Mesodermal cell (in vitro differentiated cells): ENCODE data around the gene TET3.

Experiments used
- H3K27ac ChIP-seq: 2 replicates; pipeline ENCODE4 v1.7.0; 2013; ENCODE audit warnings: mild to moderate bottlenecking, low read depth, low read length, moderate library complexity; ENCODE audit not compliant: severe bottlenecking
- H3K36me3 ChIP-seq: 2 replicates; pipeline ENCODE4 v1.7.1; 2013; ENCODE audit warnings: mild to moderate bottlenecking, low read length, moderate library complexity; ENCODE audit not compliant: control insufficient read depth, insufficient read depth
- H3K4me1 ChIP-seq: one replicate; pipeline ENCODE4 v1.7.1; 2013; ENCODE audit warnings: mild to moderate bottlenecking, low read length; ENCODE audit not compliant: insufficient read depth, control insufficient read depth, poor library complexity, severe bottlenecking
- H3K4me3 ChIP-seq: 2 replicates; pipeline ENCODE4 v1.7.0; 2013; ENCODE audit warnings: low read length, control low read depth, mild to moderate bottlenecking; ENCODE audit not compliant: insufficient read depth, poor library complexity, severe bottlenecking; ENCODE audit errors: extremely low read depth
- H3K9me3 ChIP-seq: 2 replicates; pipeline ENCODE4 v1.7.1; 2013; ENCODE audit warnings: mild to moderate bottlenecking, low read length, moderate library complexity; ENCODE audit not compliant: control insufficient read depth
- WGBS, 2 experiments: methylation state at CpG; one replicate each; pipeline ENCODE4 v1.1.5; 2013; ENCODE audit warnings: missing lambda C conversion rate in 2 of 2; ENCODE audit not compliant: insufficient coverage in 2 of 2; 5-methylcytosine and 5-hydroxymethylcytosine counted together

The TET3 gene

GRCh38 chr2:74007121-74007520 is 22.4 kb downstream of the TET3 start:
- peaks cover 39% of the 10 kb centered on the region for H3K4me1 ChIP-seq

GRCh38 chr2:74007711-74008110 is 23.0 kb downstream of the TET3 start:
- H3K27ac ChIP-seq, result no peak overlapping the region
- H3K9me3 ChIP-seq, result no peaks in the 10 kb centered on the region
- peaks cover 39% of the 10 kb centered on the region for H3K4me1 ChIP-seq
- no peak overlapping the region for H3K4me3 ChIP-seq
- WGBS, 2 experiments, result 96 to 98% methylated on average over 3 to 4 of the region's 5 CpGs
- H3K36me3 ChIP-seq, result peaks cover 52% of the 10 kb centered on the region

More at GRCh38 chr2:74007121-74007520, 22.4 kb downstream of the TET3 start:
- Histone ChIP-seq H3K4me3 (no peak overlapping the region), H3K27ac (no peak overlapping the region), H3K36me3 (peaks cover 47% of the 10 kb centered on the region), H3K9me3 (no peaks in the 10 kb centered on the region)
- 79 to 86% methylated on average over 2 to 4 of the region's 4 CpGs for WGBS, 2 experiments

DNA sequence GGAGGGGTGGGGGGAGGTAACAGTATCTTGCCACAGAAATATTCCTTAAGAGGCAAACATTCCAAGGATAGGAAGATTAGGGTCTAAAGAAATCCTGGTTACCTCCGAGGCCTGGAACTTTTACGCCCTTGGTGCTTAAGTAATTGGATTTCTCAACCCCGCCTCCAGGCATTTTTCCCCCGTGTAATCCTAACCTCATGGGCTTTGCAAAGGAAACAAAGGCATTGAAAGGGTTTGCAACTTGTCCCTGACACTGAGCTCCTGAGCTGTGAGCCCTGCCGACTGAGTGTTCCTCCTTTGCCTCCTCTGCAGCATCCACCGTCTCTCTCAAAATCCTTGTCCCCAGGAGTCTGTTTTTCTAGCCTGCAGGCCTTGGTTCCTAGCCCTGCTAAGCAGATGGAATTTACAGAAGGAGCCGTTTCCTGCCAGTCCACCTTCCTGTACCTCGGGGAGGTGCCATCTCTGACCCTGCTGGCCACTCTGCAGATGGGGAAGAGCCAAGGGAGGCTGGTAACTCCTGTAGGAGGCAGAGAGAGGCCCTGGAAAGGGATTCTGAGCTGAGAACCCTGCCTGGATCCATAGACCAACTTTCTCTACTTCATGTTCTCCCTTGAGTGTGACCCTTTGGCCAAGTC is 24.2 kb downstream of the TET3 start:
- no peak overlapping the region for H3K4me3 ChIP-seq
- no peaks in the 10 kb centered on the region for H3K9me3 ChIP-seq
- no peak overlapping the region for H3K27ac ChIP-seq
- peaks cover 38% of the 10 kb centered on the region for H3K4me1 ChIP-seq
- WGBS, 2 experiments, result 39 to 47% methylated on average over 8 of the region's 8 CpGs
- H3K36me3 ChIP-seq, result peaks cover 57% of the 10 kb centered on the region

GRCh38 chr2:74009577-74009976 is 24.9 kb downstream of the TET3 start:
- Histone ChIP-seq H3K9me3 (no peaks in the 10 kb centered on the region), H3K4me3 (no peak overlapping the region), H3K27ac (no peak overlapping the region), H3K36me3 (peaks cover 57% of the 10 kb centered on the region), H3K4me1 (peaks cover 31% of the 10 kb centered on the region)

DNA sequence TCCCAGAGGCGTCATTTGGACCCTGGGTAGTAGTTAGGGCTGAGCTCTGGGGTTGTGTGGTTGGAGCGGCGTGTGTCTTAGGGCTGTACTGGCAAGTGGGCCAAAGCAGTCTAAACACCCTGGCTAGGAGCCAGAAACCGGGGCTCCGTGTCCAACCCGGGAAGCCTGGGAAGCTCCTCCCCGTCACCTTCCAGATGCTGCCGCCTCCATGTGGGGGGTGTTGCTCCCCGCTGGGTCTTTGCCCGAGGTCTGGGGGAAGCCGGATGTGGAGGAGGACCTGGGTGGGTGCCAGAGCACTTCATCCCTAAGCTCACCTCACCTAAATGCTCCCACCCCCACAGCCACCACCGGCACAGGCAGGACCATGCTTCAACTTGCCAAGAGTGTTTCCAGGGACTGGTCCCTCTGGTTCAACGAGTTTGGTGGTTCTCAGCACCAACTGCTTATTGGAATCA is 25.4 kb downstream of the TET3 start:
- no peak overlapping the region for H3K27ac ChIP-seq
- 94% methylated on average over 5 to 8 of the region's 13 CpGs for WGBS, 2 experiments
- no peaks in the 10 kb centered on the region for H3K9me3 ChIP-seq
- H3K36me3 ChIP-seq, result peaks cover 56% of the 10 kb centered on the region
- no peak overlapping the region for H3K4me3 ChIP-seq
- H3K4me1 ChIP-seq, result peaks cover 26% of the 10 kb centered on the region

DNA sequence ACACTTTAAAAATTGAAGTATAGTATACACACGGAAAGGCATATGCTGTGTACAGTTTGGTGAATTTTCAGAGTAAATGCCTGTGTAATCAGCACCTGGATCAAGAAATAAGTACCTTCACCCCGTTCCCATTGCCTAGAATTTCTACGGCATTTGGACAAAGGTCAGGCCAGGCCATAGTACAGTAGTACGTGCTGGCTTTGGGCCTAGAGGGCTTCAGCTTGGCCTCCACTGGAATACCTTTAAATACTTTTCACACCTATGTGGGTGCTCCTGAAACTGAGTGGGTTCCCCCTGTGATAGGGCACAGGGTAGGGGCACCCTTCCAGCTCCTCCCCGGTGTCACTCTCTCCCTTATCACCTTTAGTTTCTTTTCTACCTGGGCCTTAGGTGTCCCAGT is 26.5 kb downstream of the TET3 start:
- peaks cover 20% of the 10 kb centered on the region for H3K4me1 ChIP-seq
- H3K36me3 ChIP-seq, result peaks cover 45% of the 10 kb centered on the region
- H3K4me3 ChIP-seq, result no peak overlapping the region
- no peaks in the 10 kb centered on the region for H3K9me3 ChIP-seq
- H3K27ac ChIP-seq, result no peak overlapping the region
- 90 to 93% methylated on average over 2 to 4 of the region's 5 CpGs for WGBS, 2 experiments

DNA sequence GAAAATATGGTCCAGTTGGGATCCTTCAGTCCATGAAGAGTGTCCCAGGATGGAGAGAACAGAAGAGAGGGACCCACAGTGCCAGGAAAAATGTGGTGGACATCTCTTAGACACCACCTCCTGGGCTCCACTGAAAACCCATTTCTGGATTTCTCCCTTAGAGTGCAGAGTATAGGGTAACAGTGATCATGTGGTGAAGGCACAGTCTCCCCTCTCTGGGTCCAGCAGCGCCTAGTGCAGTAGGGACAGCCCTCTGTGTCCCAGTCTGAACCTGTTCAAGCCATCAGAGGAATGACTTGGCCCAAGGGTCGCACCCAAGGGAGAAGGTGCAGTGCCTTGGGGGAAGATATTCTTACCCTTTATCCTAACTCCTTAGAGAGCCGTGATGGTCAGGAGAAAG is 30.1 kb downstream of the TET3 start:
- H3K9me3 ChIP-seq, result no peaks in the 10 kb centered on the region
- no peaks in the 10 kb centered on the region for H3K4me1 ChIP-seq
- H3K4me3 ChIP-seq, result no peak overlapping the region
- no peak overlapping the region for H3K27ac ChIP-seq
- H3K36me3 ChIP-seq, result peaks cover 28% of the 10 kb centered on the region
- 100% methylated on average over 2 of the region's 3 CpGs; no CpG with 5 or more reads in 1 of the 2 experiments for WGBS, 2 experiments

DNA sequence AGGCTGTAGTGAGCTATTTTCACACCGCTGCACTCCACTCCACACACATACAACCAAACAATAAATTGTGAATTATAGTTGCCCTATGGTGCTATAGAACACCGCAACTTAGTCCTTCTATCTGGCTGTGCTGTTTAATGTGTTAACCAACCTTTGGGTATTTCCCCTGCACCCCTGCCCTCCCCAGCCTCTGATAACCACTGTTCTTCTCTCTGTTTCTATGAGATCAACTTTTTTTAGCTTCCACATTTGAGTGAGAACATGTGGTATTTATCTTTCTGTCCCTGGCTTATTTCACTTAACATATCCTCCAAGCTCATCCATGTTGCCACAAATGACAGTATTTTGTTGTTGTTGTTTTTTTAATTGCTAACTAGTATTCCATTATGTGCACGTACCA is 32.5 kb downstream of the TET3 start:
- H3K27ac ChIP-seq, result no peak overlapping the region
- H3K4me3 ChIP-seq, result no peak overlapping the region
- H3K9me3 ChIP-seq, result no peaks in the 10 kb centered on the region
- 83 to 100% methylated on average over 1 to 2 of the region's 3 CpGs for WGBS, 2 experiments
- H3K4me1 ChIP-seq, result no peaks in the 10 kb centered on the region
- peaks cover 12% of the 10 kb centered on the region for H3K36me3 ChIP-seq

- Histone ChIP-seq H3K4me1 (peaks cover 5% of the 10 kb centered on the region), H3K4me3 (no peak overlapping the region), H3K36me3 (peaks cover 3% of the 10 kb centered on the region), H3K27ac (no peak overlapping the region), H3K9me3 (no peaks in the 10 kb centered on the region)
- WGBS, 2 experiments, result 97 to 100% methylated on average over 3 to 5 of the region's 5 CpGs
Measured at GRCh38 chr2:74019516-74019915, 34.8 kb downstream of the TET3 start.

GRCh38 chr2:74020702-74021406 is 36.1 kb downstream of the TET3 start:
- Histone ChIP-seq H3K4me1 (peaks cover 9% of the 10 kb centered on the region), H3K36me3 (peaks cover 3% of the 10 kb centered on the region), H3K27ac (no peak overlapping the region), H3K9me3 (no peaks in the 10 kb centered on the region), H3K4me3 (no peak overlapping the region)
- WGBS, 2 experiments, result 90 to 94% methylated on average over 7 to 8 of the region's 9 CpGs

DNA sequence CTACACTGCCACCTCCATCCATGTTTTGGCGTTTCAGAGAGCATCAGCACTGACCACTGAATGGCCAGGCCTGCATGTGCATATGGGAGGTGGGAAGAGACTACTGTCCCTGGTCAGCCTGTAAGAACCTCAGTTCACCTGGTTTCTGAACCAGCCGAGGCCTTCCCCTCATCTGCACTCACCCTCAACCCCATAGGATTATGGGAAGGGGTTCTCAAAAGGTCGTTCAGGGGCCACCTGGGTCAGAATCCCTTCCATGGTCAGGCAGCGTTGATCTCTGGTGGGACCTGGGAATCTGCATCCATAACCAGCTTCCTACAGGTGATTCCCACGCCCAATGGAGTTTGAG is 36.7 kb downstream of the TET3 start:
- Histone ChIP-seq H3K9me3 (no peaks in the 10 kb centered on the region), H3K36me3 (peaks cover 3% of the 10 kb centered on the region), H3K4me3 (no peak overlapping the region), H3K27ac (no peak overlapping the region), H3K4me1 (peaks cover 12% of the 10 kb centered on the region)
- WGBS, 2 experiments, result 80 to 100% methylated on average over 1 to 2 of the region's 5 CpGs
